Activated CD4-positive, CD25-positive, alpha-beta regulatory T cell treated with anti-CD3 and anti-CD28 coated beads, Interleukin-2, amount 50 U/mL, for 24 hours (primary cell): ENCODE results near the gene RRP12.
"Not testable (repeated sequence)": the region's sequence is repeated elsewhere in the genome, so short reads cannot be mapped to it uniquely, and the experiment has no call there.

Source experiments
- ATAC-seq, 2 donors: fragments of 150-1000 bp; cut with Tn5 transposase; one replicate each; pipeline ENCODE4 v1.10.0; 2021; ENCODE audit warnings: mild to moderate bottlenecking in 1 of 2, moderate library complexity in 1 of 2

Gene RRP12

DNA sequence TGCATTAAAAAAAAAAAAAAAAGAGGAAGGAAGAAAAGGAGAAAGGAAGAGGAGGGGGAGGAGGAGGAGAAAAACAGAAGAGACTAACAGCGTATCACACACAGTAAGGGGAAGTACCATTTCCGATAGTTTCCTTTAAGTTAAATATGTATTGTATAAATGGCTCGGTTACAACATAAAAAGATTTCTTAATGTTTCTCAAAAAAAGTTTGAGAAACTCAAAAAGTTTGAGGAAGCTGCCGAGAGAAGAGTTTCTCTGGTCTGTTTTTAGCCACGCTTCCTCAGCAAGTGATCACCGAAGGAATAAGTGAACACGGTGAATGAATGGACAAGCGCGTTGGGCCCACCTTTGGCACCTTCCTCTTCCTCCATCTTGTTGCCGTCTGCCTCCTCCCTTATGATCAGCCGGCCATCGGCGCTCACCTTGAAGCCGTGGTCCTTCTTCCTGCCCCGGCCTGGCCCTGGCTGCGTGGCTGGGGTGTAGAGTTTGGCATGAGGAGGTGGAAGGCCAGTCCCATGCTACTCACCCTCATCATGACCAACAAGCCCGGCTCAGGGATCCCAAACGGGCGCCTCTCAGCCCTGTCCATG, 35.3 kb downstream of the RRP12 start:
- no peak for ATAC-seq

DNA sequence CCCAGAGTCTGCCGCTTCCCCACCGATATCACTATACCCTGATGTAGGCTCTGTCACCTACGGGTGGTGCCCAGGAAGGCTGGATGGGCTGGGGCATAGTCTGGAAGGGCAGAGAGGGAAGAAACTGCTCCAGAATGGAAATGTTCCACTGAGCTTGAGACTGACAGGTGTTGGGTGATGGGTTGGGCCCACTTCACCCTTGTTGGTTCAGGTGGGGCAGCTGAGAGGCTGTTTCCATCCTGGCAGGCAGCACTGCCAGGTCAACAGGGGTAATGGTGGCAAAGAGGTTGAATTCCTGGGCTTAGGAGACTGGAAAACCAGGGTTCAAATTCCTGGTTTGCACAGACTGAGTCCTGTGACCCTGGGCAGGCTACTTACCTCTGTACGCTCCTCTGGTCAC, 38.1 kb downstream of the RRP12 start:
- no peak for ATAC-seq

GRCh38 chr10:97362310-97363033, 38.7 kb downstream of the RRP12 start:
- no peak for ATAC-seq

DNA sequence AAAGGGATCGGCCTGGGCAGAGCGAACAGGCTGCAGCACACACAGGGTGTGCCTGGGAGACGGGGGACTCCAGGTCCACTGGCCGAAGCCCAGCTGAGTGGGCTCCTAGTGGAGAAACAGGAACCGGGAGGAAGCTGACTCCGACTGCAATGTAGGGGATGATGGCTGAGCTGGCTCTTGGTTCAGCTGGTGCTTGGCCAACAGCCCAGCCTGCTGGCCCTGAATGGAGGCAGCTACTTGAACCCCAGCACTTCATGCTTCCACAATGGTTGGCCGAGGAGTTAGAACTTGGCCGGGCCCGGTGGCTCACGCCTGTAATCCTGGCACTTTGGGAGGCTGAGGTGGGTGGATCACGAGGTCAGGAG, 39.6 kb downstream of the RRP12 start:
- ATAC-seq: no peak

DNA sequence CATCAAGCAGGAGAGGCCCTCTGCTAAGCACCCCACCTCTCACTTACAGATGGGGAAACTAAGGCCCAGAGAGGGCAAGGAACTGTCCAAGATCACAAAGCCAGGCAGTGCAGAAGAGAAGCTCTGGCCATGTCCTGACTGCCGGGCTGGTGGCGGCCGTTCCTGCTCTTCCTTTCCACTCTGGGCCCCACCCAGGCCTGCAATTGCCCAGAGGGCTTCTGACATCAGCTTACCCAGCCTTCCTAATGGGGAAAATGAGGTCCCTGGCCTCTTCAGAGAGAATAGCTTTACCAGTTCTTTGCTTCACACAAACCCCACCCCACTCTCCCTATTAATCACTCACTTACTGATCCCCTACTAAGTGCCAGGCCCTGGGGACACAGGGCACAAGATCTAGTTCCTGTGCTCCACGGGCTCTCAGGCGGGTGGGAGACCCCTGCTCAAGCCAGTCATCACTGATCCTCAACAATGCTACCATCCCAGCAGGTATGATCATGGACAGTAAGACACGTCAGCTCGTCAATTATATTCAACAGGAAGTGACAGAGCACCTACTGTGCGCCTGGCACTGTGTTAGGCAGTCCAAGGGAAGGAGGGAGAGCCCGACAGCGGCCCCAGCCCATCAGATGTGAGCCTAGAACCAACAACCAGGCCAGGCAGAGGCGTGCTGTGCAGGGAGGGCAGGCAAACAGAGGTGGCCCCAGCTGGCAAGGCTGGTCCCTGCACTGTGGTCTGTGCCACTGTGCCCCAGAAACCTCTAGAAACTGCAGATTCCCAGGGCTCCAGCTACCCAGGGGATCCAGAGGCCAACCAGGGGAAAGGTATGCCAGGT, 40.2 kb downstream of the RRP12 start:
- ATAC-seq: no peak

- ATAC-seq: no peak
These were observed 42.4 kb downstream of the RRP12 start for GRCh38 chr10:97358781-97359180.

- no peak for ATAC-seq
These were observed 42.8 kb downstream of the RRP12 start for GRCh38 chr10:97358349-97358748.

DNA sequence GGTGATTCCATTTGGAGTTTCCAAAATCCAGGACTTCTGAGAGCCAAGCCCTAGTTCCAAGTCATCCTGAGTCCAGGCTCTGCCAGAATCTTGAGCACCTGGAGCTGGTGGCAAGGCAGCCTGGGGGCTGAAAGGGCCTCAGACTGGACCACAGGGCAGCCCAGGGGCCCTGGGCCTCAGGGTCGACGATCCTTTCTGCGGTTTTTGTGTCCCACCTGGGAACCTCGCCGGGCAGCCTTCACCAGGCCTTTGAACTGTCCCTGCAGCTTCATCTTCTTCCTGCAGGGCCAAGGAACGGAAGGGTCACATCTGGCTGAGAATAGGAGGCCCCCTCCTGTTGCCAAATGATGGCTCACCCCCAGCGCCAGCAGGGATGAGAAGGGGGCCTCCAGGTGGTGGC, 44.2 kb downstream of the RRP12 start:
- no peak for ATAC-seq

DNA sequence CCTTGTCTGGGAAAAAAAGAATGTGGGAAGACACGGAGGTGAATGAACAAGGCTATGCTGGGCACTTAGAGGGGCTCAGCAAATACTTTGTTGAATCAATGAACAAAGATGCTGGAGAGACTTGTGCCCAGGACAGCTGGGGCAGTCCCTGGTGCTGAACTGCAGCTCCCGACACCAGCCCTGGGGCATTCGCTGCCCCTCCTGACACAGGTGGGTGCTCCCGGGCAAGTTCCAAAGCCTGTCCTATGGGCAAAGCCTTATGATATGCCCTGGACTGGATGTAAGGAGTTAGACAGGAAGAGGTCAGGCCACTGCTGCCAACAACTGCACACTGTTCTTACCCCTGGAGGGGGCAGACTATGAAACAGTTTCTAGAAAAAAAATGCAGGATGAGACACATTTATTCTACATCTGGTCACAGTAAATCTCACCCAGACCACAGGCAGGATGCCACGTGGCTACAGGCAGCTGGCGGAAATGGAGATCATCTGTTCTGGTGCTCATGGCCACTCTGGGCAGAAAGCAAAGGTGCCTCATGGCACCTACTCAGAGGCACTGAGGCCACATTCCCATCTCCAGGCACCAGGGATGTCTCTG, 44.7 kb downstream of the RRP12 start:
- peak in 1 of 2 donors; percentile 9 for ATAC-seq

DNA sequence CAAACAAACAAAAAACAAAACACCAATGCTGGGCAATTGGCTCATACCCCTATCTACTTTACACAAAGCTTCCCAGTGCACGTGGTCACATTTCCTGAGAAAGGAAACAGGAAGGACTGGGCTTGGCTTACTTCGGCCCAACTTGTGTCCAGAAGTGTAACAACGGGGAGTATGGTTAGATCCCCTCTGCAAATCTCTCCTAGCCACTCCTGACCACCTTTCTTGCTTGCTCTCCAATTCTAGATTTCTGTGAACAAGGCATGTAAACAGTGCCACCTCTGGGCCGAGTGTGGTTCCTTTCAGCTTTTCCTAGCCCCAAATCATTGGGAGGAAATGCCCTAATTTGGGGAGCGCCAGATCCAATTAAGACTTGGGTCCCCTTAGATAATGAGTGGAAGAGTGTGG, 45.6 kb downstream of the RRP12 start:
- ATAC-seq: no peak

GRCh38 chr10:97353945-97354344, 47.2 kb downstream of the RRP12 start:
- ATAC-seq: no peak

DNA sequence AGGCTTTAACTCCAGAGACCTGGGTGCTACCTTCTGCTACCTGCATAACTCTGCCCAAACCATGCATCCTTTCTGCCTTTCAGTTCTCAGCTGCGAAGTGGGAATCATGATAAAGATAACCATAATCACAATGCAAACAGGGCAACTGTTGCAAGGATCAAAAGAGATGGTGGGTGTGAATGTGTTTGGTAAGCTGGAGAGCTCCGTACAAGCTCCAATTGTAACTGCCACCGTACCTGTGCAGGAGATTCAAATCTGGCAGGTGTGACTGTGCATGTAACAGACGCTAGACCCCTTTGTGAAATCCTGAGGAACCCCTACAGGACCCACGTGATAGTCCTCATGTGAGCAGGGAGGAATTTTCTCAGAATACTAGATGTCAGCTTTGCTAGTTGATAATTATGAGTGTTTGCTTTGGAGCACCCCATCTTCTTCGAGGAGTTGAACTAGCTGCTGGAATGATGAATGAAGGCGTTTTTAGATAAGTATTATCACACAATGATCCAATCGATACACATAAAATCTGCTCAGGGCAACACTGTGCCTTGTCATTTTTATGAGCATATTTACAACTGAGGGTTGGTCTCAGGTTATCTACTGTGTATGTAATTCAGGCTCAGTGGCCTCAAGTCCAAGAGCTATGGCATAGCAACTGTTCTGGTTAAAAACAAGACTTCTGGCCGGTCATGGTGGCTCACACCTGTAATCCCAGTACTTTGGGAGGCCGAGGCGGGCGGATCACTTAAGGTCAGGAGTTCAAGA, 51.2 kb downstream of the RRP12 start:
- no peak for ATAC-seq

DNA sequence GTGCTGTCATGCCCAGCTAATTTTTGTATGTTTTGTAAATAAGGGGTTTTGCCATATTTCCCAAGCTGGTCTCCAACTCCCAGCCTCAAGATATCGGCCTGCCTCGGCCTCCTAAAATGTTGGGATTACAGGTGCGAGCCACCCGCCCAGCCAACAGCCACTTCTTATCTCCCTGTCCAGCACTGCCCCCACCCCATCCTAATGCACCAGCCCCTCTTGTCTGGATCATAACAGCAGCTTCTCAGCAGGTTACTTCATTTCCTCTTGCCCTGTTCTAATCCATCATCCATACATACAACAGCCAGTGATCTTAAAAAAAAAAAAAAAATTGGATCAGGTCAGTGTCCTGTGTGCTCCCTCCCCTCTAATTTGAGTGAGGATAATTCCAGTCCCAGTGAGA, 53.8 kb downstream of the RRP12 start:
- ATAC-seq: no peak

- ATAC-seq: not testable (repeated sequence)
These were observed 57.5 kb downstream of the RRP12 start for GRCh38 chr10:97343664-97344063.

- ATAC-seq: no peak
These were observed 59.7 kb downstream of the RRP12 start for GRCh38 chr10:97341416-97341815.

- ATAC-seq: no peak
These were observed 63.1 kb downstream of the RRP12 start for GRCh38 chr10:97338041-97338440.

DNA sequence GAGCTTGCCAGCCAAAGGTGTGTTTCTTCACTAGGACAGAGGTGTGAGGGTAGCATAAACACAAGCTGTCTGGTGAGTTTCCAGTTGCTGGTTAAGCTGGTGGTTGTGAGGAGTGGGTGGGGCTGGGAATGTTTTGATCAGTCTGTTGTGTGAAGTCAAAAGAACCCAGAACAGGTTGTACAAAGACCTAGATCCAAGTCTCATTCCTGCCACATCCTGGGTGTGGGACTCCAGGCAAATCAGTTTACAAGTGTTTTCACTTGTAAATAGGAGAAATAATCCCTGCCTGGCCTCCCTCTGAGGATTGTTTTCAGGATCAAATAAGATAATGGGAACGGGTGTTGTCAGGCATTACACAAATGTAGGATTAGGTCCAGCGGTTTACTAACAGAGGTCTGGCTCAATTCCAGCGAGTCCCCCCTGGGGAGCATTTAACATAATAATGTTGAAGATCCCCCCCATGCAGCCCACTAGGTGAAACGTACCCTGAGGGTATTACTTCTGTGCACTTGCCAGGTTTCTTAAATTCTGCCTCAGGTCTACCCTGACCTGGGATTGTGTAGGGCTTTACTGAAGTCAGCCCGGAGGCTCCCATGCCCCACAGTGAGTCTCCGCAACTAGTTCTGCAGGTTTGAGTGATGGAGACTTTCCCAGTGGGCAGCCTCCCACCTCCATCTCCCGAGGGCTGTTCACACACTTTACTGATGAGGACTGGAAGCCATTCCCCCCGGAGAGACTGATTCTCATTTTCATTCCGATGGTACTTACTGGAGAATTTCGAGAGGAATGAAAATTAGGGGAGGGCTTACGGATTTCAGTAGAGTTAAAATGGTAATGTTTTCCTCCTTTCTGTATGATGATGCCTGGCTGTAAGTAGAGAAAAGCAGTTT, 64.0 kb downstream of the RRP12 start:
- no peak for ATAC-seq

GRCh38 chr10:97336446-97336845, 64.7 kb downstream of the RRP12 start:
- no peak for ATAC-seq

DNA sequence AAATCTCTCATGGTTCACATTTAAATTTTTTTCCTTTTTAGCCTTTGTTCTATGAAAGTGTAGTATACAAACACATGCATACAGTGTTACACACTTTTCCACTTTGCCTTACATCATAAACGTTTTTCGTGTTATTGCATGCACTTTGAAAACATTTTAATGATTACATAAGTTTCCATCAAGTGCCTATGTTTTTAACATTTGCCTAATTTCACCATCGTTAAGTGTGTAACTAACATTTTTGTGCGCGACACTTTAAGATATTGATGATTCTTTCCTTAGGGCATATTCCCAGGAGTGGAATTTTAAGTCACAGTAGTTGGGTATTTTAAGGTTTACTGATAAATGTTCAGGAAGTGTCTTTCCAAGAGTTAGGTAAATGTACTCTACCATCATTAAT, 65.1 kb downstream of the RRP12 start:
- no peak for ATAC-seq

- ATAC-seq: no peak
These were observed 65.9 kb downstream of the RRP12 start for GRCh38 chr10:97335188-97335619.

GRCh38 chr10:97334370-97335175, 66.6 kb downstream of the RRP12 start, which contains the start of gene FRAT2:
TSS of gene FRAT2 (minus strand) at chr10:97334729. CDS start at chr10:97334572, 157 bp downstream.
- ATAC-seq: peak; percentile 85 to 86
